ENCODE data around the gene KRTAP4-5. TPM values are rescaled to one million over a fixed set of nuclear protein-coding genes. Genes with fewer than 3 reads are reported as not detected.

KRTAP4-5 gene
- total RNA-seq, 2 donors from 2014 or later, result not detected

DNA sequence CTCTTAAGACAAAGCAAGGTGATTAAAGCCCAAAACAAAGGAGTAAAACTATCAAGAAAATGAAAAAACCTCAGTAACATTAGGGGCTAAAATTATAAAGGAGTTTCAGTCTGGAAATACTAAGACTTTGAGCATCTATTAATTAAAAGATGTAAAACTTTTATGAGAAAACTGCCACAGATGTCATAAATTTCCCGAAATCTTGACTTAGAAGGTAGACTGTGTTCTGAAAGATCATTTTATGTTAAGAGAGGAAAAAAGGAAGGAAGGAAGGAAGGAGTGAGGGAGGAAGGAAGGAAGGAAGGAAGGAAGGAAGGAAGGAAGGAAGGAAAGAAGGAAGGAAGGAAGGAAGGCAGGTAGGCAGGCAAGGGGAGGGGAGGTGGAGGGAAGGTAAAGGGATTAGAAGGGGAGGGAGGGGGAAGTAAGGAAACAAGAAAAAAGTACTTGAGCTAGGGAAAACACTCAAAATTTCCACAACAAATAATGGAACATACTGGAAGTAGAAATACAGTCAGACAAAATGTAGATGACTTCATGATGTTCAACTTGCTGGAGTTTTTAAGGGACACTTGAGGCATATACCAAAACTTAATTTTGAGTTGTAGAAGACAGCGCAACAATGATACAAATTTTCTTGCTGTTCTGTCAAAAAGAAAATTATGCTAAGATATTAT, 2.0 kb downstream of the KRTAP4-5 start:
- H3K4me1 ChIP-seq (ENCODE audit: control insufficient read depth, insufficient read depth, low read length), result no peaks in the 10 kb centered on the region
- no peaks in the 10 kb centered on the region for H3K27me3 Mint-ChIP-seq (ENCODE audit: insufficient read depth)
- DNase-seq, result no peak
- no peak overlapping the region for H3K4me3 ChIP-seq (ENCODE audit: low read length)
- no peaks in the 10 kb centered on the region for H3K36me3 ChIP-seq (ENCODE audit: control insufficient read depth, insufficient read depth, low read length)
- H3K4me1 Mint-ChIP-seq, result no peaks in the 10 kb centered on the region
- H3K9ac ChIP-seq (ENCODE audit: extremely low read depth, low read length, poor library complexity, severe bottlenecking), result no peak overlapping the region
- TF ChIP-seq, protein P1, sequence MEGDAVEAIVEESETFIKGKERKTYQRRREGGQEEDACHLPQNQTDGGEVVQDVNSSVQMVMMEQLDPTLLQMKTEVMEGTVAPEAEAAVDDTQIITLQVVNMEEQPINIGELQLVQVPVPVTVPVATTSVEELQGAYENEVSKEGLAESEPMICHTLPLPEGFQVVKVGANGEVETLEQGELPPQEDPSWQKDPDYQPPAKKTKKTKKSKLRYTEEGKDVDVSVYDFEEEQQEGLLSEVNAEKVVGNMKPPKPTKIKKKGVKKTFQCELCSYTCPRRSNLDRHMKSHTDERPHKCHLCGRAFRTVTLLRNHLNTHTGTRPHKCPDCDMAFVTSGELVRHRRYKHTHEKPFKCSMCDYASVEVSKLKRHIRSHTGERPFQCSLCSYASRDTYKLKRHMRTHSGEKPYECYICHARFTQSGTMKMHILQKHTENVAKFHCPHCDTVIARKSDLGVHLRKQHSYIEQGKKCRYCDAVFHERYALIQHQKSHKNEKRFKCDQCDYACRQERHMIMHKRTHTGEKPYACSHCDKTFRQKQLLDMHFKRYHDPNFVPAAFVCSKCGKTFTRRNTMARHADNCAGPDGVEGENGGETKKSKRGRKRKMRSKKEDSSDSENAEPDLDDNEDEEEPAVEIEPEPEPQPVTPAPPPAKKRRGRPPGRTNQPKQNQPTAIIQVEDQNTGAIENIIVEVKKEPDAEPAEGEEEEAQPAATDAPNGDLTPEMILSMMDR (conservative IDR thresholded peaks at IDR 0.05), result no peak
- no peak overlapping the region for H3K27ac ChIP-seq (ENCODE audit: low read depth, low read length)
- H3K27me3 ChIP-seq (ENCODE audit: control insufficient read depth, insufficient read depth, low read length, poor library complexity, severe bottlenecking), result peaks cover 5% of the 10 kb centered on the region
- peaks cover 19% of the 10 kb centered on the region for H3K9me3 Mint-ChIP-seq
- no peak overlapping the region for H3K4me3 Mint-ChIP-seq
- no peak overlapping the region for H3K27ac Mint-ChIP-seq
- H3K36me3 Mint-ChIP-seq (ENCODE audit: low read depth), result peaks cover 2% of the 10 kb centered on the region
- H3K9me3 ChIP-seq (ENCODE audit: control insufficient read depth, low read length), result peaks cover 5% of the 10 kb centered on the region
- 89 to 100% methylated on average over 2 of the region's 2 CpGs for WGBS, 2 experiments (ENCODE audit: insufficient coverage in 1 of 2, insufficient read length in 1 of 2)

DNA sequence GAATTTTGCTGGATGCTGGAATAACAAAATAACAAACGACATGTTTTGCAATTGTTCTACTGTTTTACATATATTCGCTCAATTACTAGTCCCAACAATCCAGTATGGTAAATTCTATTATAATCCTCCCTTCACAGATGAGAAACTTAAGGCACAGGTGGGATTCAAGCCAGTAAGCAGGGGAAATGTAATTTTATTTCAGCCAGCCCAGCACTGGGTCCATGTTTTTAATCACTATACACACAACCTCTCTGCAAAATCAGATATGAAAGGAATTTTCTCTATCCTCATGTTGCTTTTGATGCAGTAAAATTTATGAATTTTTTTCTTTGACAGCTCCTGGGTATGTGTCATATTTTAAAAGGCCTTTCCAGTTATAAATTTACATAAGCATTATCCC, 4.4 kb downstream of the KRTAP4-5 start:
- H3K27me3 Mint-ChIP-seq (ENCODE audit: insufficient read depth), result no peaks in the 10 kb centered on the region
- no peaks in the 10 kb centered on the region for H3K36me3 ChIP-seq (ENCODE audit: control insufficient read depth, insufficient read depth, low read length)
- DNase-seq, result no peak
- no peak overlapping the region for H3K4me3 ChIP-seq (ENCODE audit: low read length)
- H3K9me3 ChIP-seq (ENCODE audit: control insufficient read depth, low read length), result peaks cover 5% of the 10 kb centered on the region
- WGBS, 2 experiments (ENCODE audit: insufficient coverage in 1 of 2, insufficient read length in 1 of 2), result 80 to 100% methylated on average over 1 to 2 of the region's 2 CpGs
- TF ChIP-seq, protein P1 (conservative IDR thresholded peaks at IDR 0.05), result no peak
- peaks cover 37% of the 10 kb centered on the region for H3K9me3 Mint-ChIP-seq
- no peaks in the 10 kb centered on the region for H3K27me3 ChIP-seq (ENCODE audit: control insufficient read depth, insufficient read depth, low read length, poor library complexity, severe bottlenecking)
- no peak overlapping the region for H3K27ac ChIP-seq (ENCODE audit: low read depth, low read length)
- H3K4me1 ChIP-seq (ENCODE audit: control insufficient read depth, insufficient read depth, low read length), result no peaks in the 10 kb centered on the region
- H3K4me1 Mint-ChIP-seq, result no peaks in the 10 kb centered on the region
- H3K9ac ChIP-seq (ENCODE audit: extremely low read depth, low read length, poor library complexity, severe bottlenecking), result no peak overlapping the region
- H3K4me3 Mint-ChIP-seq, result no peak overlapping the region
- H3K36me3 Mint-ChIP-seq (ENCODE audit: low read depth), result peaks cover 2% of the 10 kb centered on the region
- H3K27ac Mint-ChIP-seq, result no peak overlapping the region

DNA sequence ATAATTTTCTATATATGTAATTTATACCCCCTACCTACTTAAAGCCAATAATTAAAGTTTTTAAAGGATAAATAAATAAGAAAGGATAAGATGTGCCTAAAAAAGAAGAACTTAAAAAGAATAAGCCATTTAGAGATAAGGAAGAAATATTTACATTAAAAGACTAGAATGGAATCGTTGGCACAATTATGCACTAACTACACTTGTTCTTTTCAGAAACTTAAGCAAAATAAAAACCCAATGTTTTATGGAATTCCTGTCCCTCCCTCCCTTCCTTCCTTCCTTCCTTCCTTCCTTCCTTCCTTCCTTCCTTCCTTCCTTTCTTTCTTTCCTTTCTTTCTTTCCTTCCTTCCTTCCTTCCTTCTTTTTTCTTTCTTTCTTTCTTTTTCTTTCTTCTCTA, 4.8 kb downstream of the KRTAP4-5 start:
- no peak for DNase-seq
- Mint-ChIP-seq H3K9me3 (peaks cover 38% of the 10 kb centered on the region), H3K27me3 (ENCODE audit: insufficient read depth) (no peaks in the 10 kb centered on the region), H3K4me3 (no peak overlapping the region), H3K27ac (no peak overlapping the region), H3K36me3 (ENCODE audit: low read depth) (peaks cover 2% of the 10 kb centered on the region), H3K4me1 (no peaks in the 10 kb centered on the region)
- no peaks in the 10 kb centered on the region for H3K4me1 ChIP-seq (ENCODE audit: control insufficient read depth, insufficient read depth, low read length)
- H3K9me3 ChIP-seq (ENCODE audit: control insufficient read depth, low read length), result peaks cover 5% of the 10 kb centered on the region
- H3K27ac ChIP-seq (ENCODE audit: low read depth, low read length), result no peak overlapping the region
- H3K9ac ChIP-seq (ENCODE audit: extremely low read depth, low read length, poor library complexity, severe bottlenecking), result no peak overlapping the region
- TF ChIP-seq, protein P1 (conservative IDR thresholded peaks at IDR 0.05), result no peak
- WGBS, 2 experiments (ENCODE audit: insufficient coverage in 1 of 2, insufficient read length in 1 of 2), result 92 to 100% methylated on average over 1 of the region's 1 CpG
- H3K36me3 ChIP-seq (ENCODE audit: control insufficient read depth, insufficient read depth, low read length), result no peaks in the 10 kb centered on the region
- no peaks in the 10 kb centered on the region for H3K27me3 ChIP-seq (ENCODE audit: control insufficient read depth, insufficient read depth, low read length, poor library complexity, severe bottlenecking)
- H3K4me3 ChIP-seq (ENCODE audit: low read length), result no peak overlapping the region

Data from endodermal cell (in vitro differentiated cells).